Measurements from ENCODE around the gene IFNA8.

The IFNA8 gene

DNA sequence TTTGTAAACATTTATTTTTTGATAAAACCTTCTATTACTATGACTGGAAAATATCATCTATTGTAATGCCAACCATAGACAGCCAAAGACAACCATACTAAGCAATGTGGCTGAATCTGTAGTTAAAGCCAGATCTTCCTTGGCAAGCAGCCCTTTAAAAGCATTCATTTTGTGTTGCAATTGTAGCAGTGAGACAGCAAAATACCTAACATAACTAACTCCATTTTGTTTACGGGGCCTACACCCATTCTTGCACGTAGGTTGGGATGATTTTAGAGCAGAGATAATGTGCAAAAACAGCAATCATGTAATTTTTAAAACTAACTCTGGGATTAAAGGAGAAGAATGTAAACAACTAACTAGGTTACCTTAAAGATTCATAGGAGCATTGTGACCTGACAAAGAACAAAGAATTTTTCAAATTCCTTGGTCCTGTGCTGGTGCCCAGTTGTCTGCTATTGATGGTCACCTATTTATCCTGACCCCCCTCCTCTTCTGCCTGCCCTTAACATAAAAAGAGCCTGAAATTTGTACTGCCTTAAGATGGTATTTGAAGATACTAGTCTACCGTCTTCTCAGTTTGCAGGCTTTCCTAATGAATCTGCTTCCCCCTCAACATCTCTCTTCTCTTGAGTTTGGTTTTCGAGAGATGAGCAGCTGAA is 41.9 kb downstream of the IFNA8 start:
- no peak for DNase-seq
- no peak for TF ChIP-seq GATA1 (IDR thresholded peaks at IDR 0.05; ENCODE audit: low read depth, low read length)
- TF ChIP-seq POLR2A (IDR thresholded peaks at IDR 0.05; ENCODE audit: low read length): no peak

DNA sequence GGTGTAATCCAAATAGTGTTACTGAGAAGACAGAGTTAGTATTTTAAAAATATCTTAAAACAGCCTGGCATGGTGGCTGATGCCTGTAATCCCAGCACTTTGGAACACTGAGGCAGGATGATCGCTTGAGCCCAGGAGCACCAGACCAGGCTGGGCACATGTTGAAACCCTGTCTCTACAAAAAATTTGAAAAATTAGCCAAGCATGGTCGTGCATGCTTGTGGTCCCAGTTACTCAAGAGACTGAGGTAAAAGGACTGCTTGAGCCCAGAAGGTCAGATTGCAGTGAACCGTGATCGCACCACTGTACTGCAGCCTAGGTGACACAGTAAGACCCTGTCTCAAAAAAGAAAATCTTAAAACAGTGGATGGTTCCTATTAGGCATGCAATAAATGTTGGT is 43.8 kb downstream of the IFNA8 start:
- TF ChIP-seq GATA1 (IDR thresholded peaks at IDR 0.05; ENCODE audit: low read depth, low read length) (no peak), POLR2A (IDR thresholded peaks at IDR 0.05; ENCODE audit: low read length) (no peak)
- no peak for DNase-seq

DNA sequence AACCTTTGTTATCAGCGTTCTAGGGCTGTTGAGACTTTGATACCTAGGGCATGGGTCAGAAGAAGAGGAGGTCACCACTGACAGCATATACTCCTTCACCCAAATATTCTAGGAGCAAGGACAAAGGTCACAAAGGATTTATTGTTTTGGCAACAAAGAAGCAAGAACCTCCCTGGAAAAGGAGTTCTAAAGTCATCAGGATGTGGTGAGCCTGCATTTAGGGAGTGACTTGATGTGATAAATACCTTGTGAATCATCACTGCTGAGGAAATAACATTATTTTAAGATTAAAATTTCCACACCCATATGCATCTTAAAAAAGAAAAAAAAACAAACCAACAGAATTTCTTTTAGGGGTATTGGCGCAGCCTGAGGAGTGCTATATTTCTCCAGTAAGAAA is 45.2 kb downstream of the IFNA8 start:
- no peak for TF ChIP-seq POLR2A (IDR thresholded peaks at IDR 0.05; ENCODE audit: low read length)
- no peak for DNase-seq

DNA sequence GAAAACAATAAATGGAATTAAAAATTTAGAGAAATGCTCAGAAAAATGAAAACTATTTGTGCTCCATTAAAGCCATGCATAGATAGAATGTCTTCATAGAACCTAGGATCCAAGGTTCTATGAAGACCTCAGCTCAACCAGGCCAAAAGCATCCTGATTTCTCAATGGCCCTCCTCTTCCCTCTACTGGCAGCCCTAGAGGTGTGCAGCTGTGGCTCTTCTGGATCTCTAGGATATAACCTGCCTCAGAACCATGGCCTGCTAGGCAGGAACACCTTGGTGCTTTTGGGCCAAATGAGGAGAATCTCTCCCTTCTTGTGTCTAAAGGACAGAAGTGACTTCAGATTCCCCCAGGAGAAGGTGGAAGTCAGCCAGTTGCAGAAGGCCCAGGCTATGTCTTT is 46.4 kb downstream of the IFNA8 start:
- TF ChIP-seq POLR2A (IDR thresholded peaks at IDR 0.05; ENCODE audit: low read length) (no peak), GATA1 (IDR thresholded peaks at IDR 0.05; ENCODE audit: low read depth, low read length) (no peak)
- DNase-seq: peak in 1 of 2 experiments; percentile 12
